Measurements from ENCODE around the gene STON1.
A peak's percentile ranks its signal among the peaks of the same experiment; 100 is the strongest.
"Not testable (repeated sequence)": the region's sequence is repeated elsewhere in the genome, so short reads cannot be mapped to it uniquely, and the experiment has no call there.

Gene STON1

GRCh38 chr2:48588745-48589144 lies 58.8 kb downstream of the STON1 start:
- no peak for TF ChIP-seq CTCF (conservative IDR thresholded peaks at IDR 0.05)
- no peak overlapping the region for H3K27ac ChIP-seq

DNA sequence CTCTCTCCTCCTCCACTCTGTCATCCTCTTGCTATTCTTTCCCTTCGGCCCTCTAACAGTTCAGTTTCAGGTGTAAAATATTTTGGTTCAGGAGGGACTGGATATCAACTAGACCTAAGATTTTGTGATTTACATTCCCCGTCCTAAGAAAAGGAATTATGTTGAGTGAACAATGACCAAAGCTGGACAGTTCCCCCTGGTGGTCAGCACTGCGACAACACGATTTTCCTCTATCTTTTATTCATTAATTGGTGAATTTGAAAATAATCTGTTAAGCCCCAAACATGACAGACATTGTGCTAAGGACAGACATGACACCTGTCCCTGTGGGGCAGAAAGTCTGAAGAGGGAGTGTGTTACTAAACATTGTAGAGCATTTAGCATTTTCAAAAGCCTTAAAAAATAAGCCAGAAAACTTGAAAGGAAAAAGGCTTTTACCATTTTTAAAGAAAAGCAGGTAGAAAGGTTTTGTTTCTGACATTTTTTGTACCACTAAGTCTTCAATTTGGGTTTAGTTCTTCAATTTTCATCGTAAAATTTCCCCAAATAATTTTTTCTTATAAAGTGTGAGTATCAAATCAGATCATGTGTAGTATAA lies 59.3 kb downstream of the STON1 start:
- peak; percentile 87 for TF ChIP-seq CTCF (conservative IDR thresholded peaks at IDR 0.05)
- H3K27ac ChIP-seq, result no peak overlapping the region

DNA sequence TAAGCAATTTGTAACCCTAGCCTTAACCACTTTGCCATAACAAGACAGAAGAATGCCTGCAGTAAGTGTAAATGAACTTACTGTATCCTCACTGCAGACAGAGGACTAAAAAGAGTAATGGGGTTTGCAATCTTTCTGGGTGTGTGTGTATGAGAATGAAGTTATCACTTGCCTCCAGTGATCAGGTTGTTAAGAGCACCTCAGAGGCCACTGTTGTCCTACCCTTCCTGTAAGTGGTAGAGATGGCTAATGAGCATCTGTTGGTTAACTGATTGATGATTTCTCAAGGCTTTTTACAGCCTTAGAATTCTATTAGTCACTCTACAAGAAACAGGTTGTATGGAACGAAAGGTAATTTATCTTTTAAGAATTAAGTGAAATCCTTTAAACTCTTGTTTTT lies 60.1 kb downstream of the STON1 start:
- no peak overlapping the region for H3K27ac ChIP-seq
- no peak for TF ChIP-seq CTCF (conservative IDR thresholded peaks at IDR 0.05)

GRCh38 chr2:48592067-48592466 lies 62.1 kb downstream of the STON1 start:
- no peak for TF ChIP-seq CTCF (conservative IDR thresholded peaks at IDR 0.05)
- H3K27ac ChIP-seq, result no peak overlapping the region

- H3K27ac ChIP-seq, result not testable (repeated sequence)
These were observed 66.8 kb downstream of the STON1 start for GRCh38 chr2:48596751-48597150.

DNA sequence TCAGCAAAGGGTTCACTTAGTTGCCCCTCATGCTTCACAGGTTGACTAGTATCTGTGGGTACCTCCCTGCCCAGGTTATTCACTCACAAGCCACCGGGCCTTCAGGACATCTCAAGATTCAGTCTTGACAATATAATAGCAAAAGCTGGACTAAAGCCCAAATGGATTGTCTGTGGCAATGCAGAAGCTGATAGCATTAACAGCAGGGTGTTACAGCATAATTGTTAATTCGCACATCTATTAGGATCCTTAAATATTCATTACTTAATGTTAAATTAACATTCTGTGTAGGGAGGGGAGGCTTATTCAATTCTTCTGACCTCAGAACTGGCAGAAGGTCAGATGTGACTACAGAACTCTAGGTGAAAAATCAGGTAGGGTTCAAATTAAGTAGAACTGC lies 67.5 kb downstream of the STON1 start:
- H3K27ac ChIP-seq, result no peak overlapping the region

DNA sequence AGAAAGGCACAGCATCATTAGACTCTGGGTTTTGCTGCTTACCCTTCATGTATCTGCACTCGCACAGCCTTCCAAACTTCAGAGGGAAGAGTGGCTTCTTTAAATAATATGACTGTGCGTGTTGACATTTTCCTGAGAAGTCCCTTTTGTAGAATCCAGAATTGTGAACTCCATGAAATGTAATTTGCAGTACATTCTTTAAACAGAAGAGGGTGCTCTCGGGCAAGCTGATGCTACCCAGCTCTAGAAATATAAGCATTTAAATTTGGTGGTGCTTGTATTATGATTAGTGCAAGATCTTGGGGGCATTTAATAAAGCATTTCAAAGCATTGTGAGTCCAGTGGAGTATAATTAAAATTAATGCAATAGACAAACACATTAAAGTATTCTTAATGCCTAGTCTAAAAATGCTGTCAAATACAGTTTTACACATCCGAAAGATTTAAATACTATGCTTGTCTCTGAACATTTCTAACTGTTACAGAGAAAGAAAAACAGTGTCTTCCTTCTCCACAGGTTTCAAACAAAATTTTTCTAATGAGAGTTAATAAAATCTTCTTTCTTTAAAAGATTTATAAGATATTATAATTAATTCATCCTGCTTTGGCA lies 70.4 kb downstream of the STON1 start:
- H3K27ac ChIP-seq, result no peak overlapping the region
- TF ChIP-seq CTCF (conservative IDR thresholded peaks at IDR 0.05), result peak; percentile 86

More for the DNA sequence above, 67.5 kb downstream of the STON1 start:
- TF ChIP-seq CTCF (conservative IDR thresholded peaks at IDR 0.05), result no peak

- no peak overlapping the region for H3K27ac ChIP-seq
- TF ChIP-seq CTCF (conservative IDR thresholded peaks at IDR 0.05), result no peak
These were observed 71.0 kb downstream of the STON1 start for GRCh38 chr2:48600917-48601316.
